ENCODE data around the gene HTT.
"Not testable (repeated sequence)": the region's sequence is repeated elsewhere in the genome, so short reads cannot be mapped to it uniquely, and the experiment has no call there.

HTT gene

GRCh38 chr4:3124070-3124767 lies 49.7 kb downstream of the HTT start:
- no peak for DNase-seq

GRCh38 chr4:3127112-3127511 lies 52.6 kb downstream of the HTT start:
- DNase-seq = no peak

GRCh38 chr4:3128058-3128457 lies 53.6 kb downstream of the HTT start:
- no peak for DNase-seq

- no peak for DNase-seq
These were observed 54.5 kb downstream of the HTT start for GRCh38 chr4:3128976-3129375.

- no peak for DNase-seq
These were observed 55.7 kb downstream of the HTT start for GRCh38 chr4:3130201-3130600.

GRCh38 chr4:3130826-3131225 lies 56.3 kb downstream of the HTT start:
- no peak for DNase-seq

- DNase-seq = no peak
These were observed 59.7 kb downstream of the HTT start for GRCh38 chr4:3134201-3134600.

- no peak for DNase-seq
These were observed 60.9 kb downstream of the HTT start for GRCh38 chr4:3135155-3136011.

GRCh38 chr4:3136454-3136853 lies 62.0 kb downstream of the HTT start:
- DNase-seq = no peak

GRCh38 chr4:3137908-3138307 lies 63.4 kb downstream of the HTT start:
- DNase-seq = no peak

GRCh38 chr4:3145234-3145924 lies 70.9 kb downstream of the HTT start:
- no peak for DNase-seq

- DNase-seq = no peak
These were observed 74.4 kb downstream of the HTT start for GRCh38 chr4:3148926-3149325.

- DNase-seq = not testable (repeated sequence)
These were observed 76.8 kb downstream of the HTT start for GRCh38 chr4:3151238-3151637.

GRCh38 chr4:3157366-3157765 lies 82.9 kb downstream of the HTT start:
- DNase-seq = no peak

- no peak for DNase-seq
These were observed 84.4 kb downstream of the HTT start for GRCh38 chr4:3158841-3159240.

- DNase-seq = no peak
These were observed 86.0 kb downstream of the HTT start for GRCh38 chr4:3160438-3160837.

- not testable (repeated sequence) for DNase-seq
These were observed 86.6 kb downstream of the HTT start for GRCh38 chr4:3161044-3161443.

- DNase-seq = not testable (repeated sequence)
These were observed 92.0 kb downstream of the HTT start for GRCh38 chr4:3166434-3166833.

GRCh38 chr4:3168029-3168428 lies 93.5 kb downstream of the HTT start:
- DNase-seq = no peak

GRCh38 chr4:3174371-3175338 lies 100.2 kb downstream of the HTT start:
- peak; percentile 60 for DNase-seq

GRCh38 chr4:3176367-3177229 lies 102.1 kb downstream of the HTT start:
- peak; percentile 92 for DNase-seq

Measured in NCI-H524 treated with DMSO at 0.1 percent for 48 hours (cell line).